B cell (primary cell): ENCODE measurements around the gene BPIFA1. TPM values are rescaled to one million over a fixed set of nuclear protein-coding genes. Genes with fewer than 3 reads are reported as not detected.

Experiments used
- ATAC-seq: fragments of 200-7000 bp; cut with Tn5 transposase; one replicate; pipeline ENCODE4 v1.10.0; 2021; ENCODE audit warnings: low read depth, mild to moderate bottlenecking, moderate number of reproducible peaks, moderate library complexity
- CTCF ChIA-PET: fragments of 350-600 bp; sonication (Branson Sonifier 250); formaldehyde crosslinking; loops from one replicate; lab custom pipeline; 2021; ENCODE audit warnings: antibody characterized with exemption, inconsistent platforms; lab: Charles Lee
- POLR2A ChIA-PET: fragments of 350-600 bp; sonication (Branson Sonifier 250); formaldehyde crosslinking; loops from one replicate; lab custom pipeline; 2021; ENCODE audit warnings: antibody characterized with exemption; lab: Charles Lee
- DNase-seq: peaks from one replicate; pipeline ENCODE4 v3.0.0; 2013
- H2AFZ ChIP-seq: 2 replicates; pipeline ENCODE4 v1.6.1; 2012; ENCODE audit warnings: mild to moderate bottlenecking, low read depth, low read length; ENCODE audit not compliant: insufficient read depth, poor library complexity, severe bottlenecking
- H3K27ac ChIP-seq, 2 donors: 1 replicate in 1 of 2; 2 replicates in 1 of 2; pipeline ENCODE4 v1.5.1; 2012 to 2013; ENCODE audit warnings: low read length in 2 of 2, mild to moderate bottlenecking in 2 of 2, moderate library complexity in 1 of 2
- H3K27me3 ChIP-seq, 4 experiments: fragments of 200-600 bp in 1 of 4; sonication (generic) in 1 of 4; replicated peaks in 1 of 4; 1 replicate in 2 of 4; 2 replicates in 2 of 4; pipeline versions ENCODE4 v1.6.1 to v1.7.0; 2013 to 2016; ENCODE audit warnings: low read length in 3 of 4, mild to moderate bottlenecking in 2 of 4, mixed read lengths in 1 of 4, moderate library complexity in 1 of 4; ENCODE audit not compliant: insufficient read depth in 4 of 4, control insufficient read depth in 3 of 4; ENCODE audit errors: control extremely low read depth in 1 of 4
- H3K36me3 ChIP-seq, 2 experiments: replicated peaks in 1 of 2; 1 replicate in 1 of 2; 2 replicates in 1 of 2; pipeline versions ENCODE4 v1.6.1 to v1.7.1; 2013; ENCODE audit warnings: low read length in 1 of 2; ENCODE audit not compliant: insufficient read depth in 2 of 2, control insufficient read depth in 1 of 2; ENCODE audit errors: control extremely low read depth in 1 of 2, extremely low read depth in 1 of 2
- H3K4me1 ChIP-seq, 2 donors: fragments of 200-600 bp in 1 of 2; sonication (generic) in 1 of 2; 1 replicate in 1 of 2; 2 replicates in 1 of 2; pipeline versions ENCODE4 v1.5.1 to v1.6.1; 2013 to 2017; ENCODE audit warnings: low read length in 2 of 2; ENCODE audit not compliant: control insufficient read depth in 2 of 2, insufficient read depth in 2 of 2
- H3K4me2 ChIP-seq: replicated peaks from 2 replicates; pipeline ENCODE3; 2012; ENCODE audit warnings: mild to moderate bottlenecking, low read depth, low read length; ENCODE audit not compliant: poor library complexity, severe bottlenecking
- H3K4me3 ChIP-seq, 5 experiments: fragments of 200-600 bp in 1 of 5; sonication (generic) in 1 of 5; 1 replicate in 3 of 5; 2 replicates in 2 of 5; pipeline versions ENCODE4 v1.5.1 to v1.7.0; 2011 to 2016; ENCODE audit warnings: low read length in 4 of 5, mild to moderate bottlenecking in 4 of 5, low read depth in 2 of 5, control low read depth in 1 of 5, moderate library complexity in 1 of 5; ENCODE audit not compliant: insufficient read depth in 1 of 5; ENCODE audit errors: control extremely low read depth in 1 of 5, extremely low read depth in 1 of 5
- H3K79me2 ChIP-seq: fragments of 200-600 bp; sonication (generic); one replicate; pipeline ENCODE4 v1.6.0; 2016; ENCODE audit warnings: low read length; ENCODE audit not compliant: control insufficient read depth, insufficient read depth
- H3K9ac ChIP-seq: fragments of 200-600 bp; sonication (generic); 2 replicates; pipeline ENCODE4 v1.6.1; 2017; ENCODE audit warnings: mild to moderate bottlenecking, low read length, moderate library complexity
- H3K9me3 ChIP-seq, 3 donors: one replicate each; pipeline versions ENCODE4 v1.6.1 to v1.7.1; 2013; ENCODE audit warnings: low read length in 2 of 3; ENCODE audit not compliant: control insufficient read depth in 2 of 3, insufficient read depth in 1 of 3; ENCODE audit errors: control extremely low read depth in 1 of 3
- H4K20me1 ChIP-seq: 2 replicates; pipeline ENCODE4 v1.6.0; 2012; ENCODE audit warnings: mild to moderate bottlenecking, low read length; ENCODE audit not compliant: insufficient read depth, control insufficient read depth, poor library complexity, severe bottlenecking
- H3K27ac Mint-ChIP-seq: one replicate; pipeline ENCODE4 v1.8.0; 2021; ENCODE audit warnings: mixed read lengths
- H3K27me3 Mint-ChIP-seq: one replicate; pipeline ENCODE4 v1.8.0; 2021; ENCODE audit warnings: mixed read lengths
- H3K4me1 Mint-ChIP-seq: one replicate; pipeline ENCODE4 v1.8.0; 2021; ENCODE audit warnings: mixed read lengths
- H3K4me3 Mint-ChIP-seq: one replicate; pipeline ENCODE4 v1.8.0; 2021; ENCODE audit warnings: mixed read lengths
- H3K9me3 Mint-ChIP-seq: one replicate; pipeline ENCODE4 v1.8.0; 2022; ENCODE audit warnings: mixed read lengths; ENCODE audit not compliant: insufficient read depth
- CTCF ChIP-seq: fragments of 200-600 bp; IDR thresholded peaks from one replicate; pipeline ENCODE4 v1.8.0; 2022; ENCODE audit warnings: antibody characterized with exemption, mild to moderate bottlenecking
- EZH2 ChIP-seq: IDR thresholded peaks from 2 replicates; pipeline ENCODE4 v1.6.1; 2012; ENCODE audit warnings: borderline replicate concordance, low read depth, mild to moderate bottlenecking, moderate library complexity, low read length; ENCODE audit not compliant: insufficient read depth, poor library complexity, severe bottlenecking
- WGBS: methylation state at CpG from one replicate; pipeline ENCODE4 v1.1.5; 2013; ENCODE audit warnings: missing lambda C conversion rate; ENCODE audit not compliant: insufficient coverage; 5-methylcytosine and 5-hydroxymethylcytosine counted together
- intact Hi-C: fragments of 100-400 bp; cut with micrococcal nuclease; formaldehyde crosslinking; loops from one replicate; pipeline ENCODE4 v1.10.0; 2022
- polyA plus RNA-seq: library from polyadenylated mRNA; depleted of rRNA; stranded (reverse); fragments of >200 nt; gene quantifications from 2 replicates; pipeline ENCODE4 v1.2.3, GENCODE V29; 2012
- total RNA-seq, 2 donors: library from RNA; stranded (reverse); fragments of 120-200 nt in 1 of 2; gene quantifications; 1 replicate in 1 of 2; 2 replicates in 1 of 2; pipeline versions ENCODE4 v1.2.3 to v1.2.4, GENCODE V29; 2013 to 2022

The BPIFA1 gene
- total and polyA plus RNA-seq, 2 donors (not counting 1 experiment from before 2014, with no cell fraction given) = not detected

DNA sequence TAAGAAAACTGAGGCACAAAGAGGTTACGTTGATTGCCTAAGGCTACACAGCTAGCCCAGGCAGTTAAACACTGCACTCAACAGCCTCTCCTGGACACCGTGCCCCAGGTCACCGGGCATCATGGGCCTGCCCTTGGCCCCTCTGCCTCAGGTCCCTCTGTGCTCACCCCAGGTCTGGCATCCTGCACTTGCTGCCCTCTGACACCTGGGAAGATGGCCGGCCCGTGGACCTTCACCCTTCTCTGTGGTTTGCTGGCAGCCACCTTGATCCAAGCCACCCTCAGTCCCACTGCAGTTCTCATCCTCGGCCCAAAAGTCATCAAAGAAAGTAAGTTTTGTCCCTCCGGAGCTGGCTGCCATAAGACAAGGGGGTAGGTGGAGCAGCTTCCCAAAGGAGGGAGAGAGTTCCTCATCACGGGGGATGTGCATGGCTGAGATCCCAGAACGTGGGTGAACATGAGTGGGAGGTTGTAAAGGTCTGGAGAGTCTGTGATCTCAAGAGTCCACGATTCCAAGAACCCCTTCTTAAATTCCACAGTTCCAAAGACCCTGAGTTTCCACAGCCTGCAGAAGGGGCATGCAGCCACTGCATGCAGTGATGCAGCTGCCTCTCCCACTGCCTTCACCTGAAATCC, 50.2 kb downstream of the BPIFA1 start:
- Histone ChIP-seq H3K9me3 (peaks cover 0 to 8% (median 0%) of the 10 kb centered on the region in 3 donors), H3K27me3 (peaks cover 0 to 8% (median 0%) of the 10 kb centered on the region in 4 experiments), H4K20me1 (no peaks in the 10 kb centered on the region), H3K4me2 (no peak overlapping the region), H3K79me2 (no peaks in the 10 kb centered on the region), H3K9ac (no peak overlapping the region), H3K4me1 (no peaks in the 10 kb centered on the region), H3K36me3 (no peaks in the 10 kb centered on the region), H3K27ac (no peak overlapping the region), H3K4me3 (no peak overlapping the region), H2AFZ (no peak overlapping the region)
- H3K27ac Mint-ChIP-seq = no peak overlapping the region
- DNase-seq = no peak
- H3K4me1 Mint-ChIP-seq = no peaks in the 10 kb centered on the region
- CTCF ChIA-PET = no interaction called here
- TF ChIP-seq EZH2 (no peak), CTCF (no peak)
- intact Hi-C loops = no loop called here
- 87% methylated on average over 6 of the region's 10 CpGs for WGBS
- H3K9me3 Mint-ChIP-seq = no peaks in the 10 kb centered on the region
- ATAC-seq = no peak
- peaks cover 31% of the 10 kb centered on the region for H3K27me3 Mint-ChIP-seq
- POLR2A ChIA-PET = no interaction called here
- H3K4me3 Mint-ChIP-seq = no peak overlapping the region

DNA sequence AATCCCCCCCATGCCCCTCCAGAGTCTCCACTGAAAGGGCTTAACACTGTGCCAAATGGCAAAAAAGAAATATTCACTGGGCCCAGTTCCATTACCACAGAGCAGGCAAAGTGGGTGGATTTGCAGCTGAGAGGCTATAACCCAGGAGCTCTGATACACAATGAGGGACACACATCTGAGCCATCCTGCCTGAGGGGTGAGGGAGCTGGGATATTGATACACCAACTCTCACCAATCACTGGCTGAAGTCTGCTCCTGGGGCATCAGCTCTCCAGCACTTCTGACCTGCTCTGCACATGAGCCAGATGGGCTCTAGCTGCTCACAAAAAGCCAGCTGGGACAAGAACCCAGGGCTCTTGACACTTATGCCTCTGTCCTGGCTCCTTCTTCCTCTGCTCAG, 52.1 kb downstream of the BPIFA1 start:
- H3K36me3 ChIP-seq = no peaks in the 10 kb centered on the region
- DNase-seq = no peak

More for the DNA sequence above, 52.1 kb downstream of the BPIFA1 start:
- TF ChIP-seq EZH2 (no peak), CTCF (no peak)
- ATAC-seq = no peak
- Mint-ChIP-seq H3K4me3 (no peak overlapping the region), H3K9me3 (no peaks in the 10 kb centered on the region), H3K4me1 (no peaks in the 10 kb centered on the region), H3K27ac (no peak overlapping the region), H3K27me3 (peaks cover 31% of the 10 kb centered on the region)
- H3K4me3 ChIP-seq = no peak overlapping the region
- H3K79me2 ChIP-seq = no peaks in the 10 kb centered on the region
- peaks cover 0 to 8% (median 0%) of the 10 kb centered on the region in 3 donors for H3K9me3 ChIP-seq
- CTCF ChIA-PET = interaction anchor here (0.6 to 0.9 kb wide), 2 partner anchors 10 to 383 kb away, joined by 3 to 4 read pairs; no protein-coding TSS in a partner anchor
- peaks cover 0 to 12% (median 1%) of the 10 kb centered on the region in 4 experiments for H3K27me3 ChIP-seq
- POLR2A ChIA-PET = no interaction called here
- H3K9ac ChIP-seq = no peak overlapping the region
- H3K4me1 ChIP-seq = no peaks in the 10 kb centered on the region
- H3K27ac ChIP-seq = no peak overlapping the region
- H4K20me1 ChIP-seq = no peaks in the 10 kb centered on the region
- H3K4me2 ChIP-seq = no peak overlapping the region
- no peak overlapping the region for H2AFZ ChIP-seq
- intact Hi-C loops = no loop called here
